Spleen (tissue), 11 donors: Measurements from ENCODE around the gene TMEM176B. TPM values are rescaled to one million over a fixed set of nuclear protein-coding genes. Genes with fewer than 3 reads are reported as not detected.

ENCODE experiments used
- DNase-seq: peaks from one replicate; pipeline ENCODE4 v3.0.0-alpha.2; 2020
- H3K27ac ChIP-seq, 8 donors: fragments of 200-600 bp; sonication (generic) in 7 of 8; 1 replicate in 4 of 8; 2 replicates in 4 of 8; pipeline versions ENCODE4 v1.5.0 to v1.8.0; 2016 to 2021; ENCODE audit warnings: inconsistent platforms in 4 of 8, mild to moderate bottlenecking in 4 of 8, moderate library complexity in 1 of 8
- H3K27me3 ChIP-seq, 7 donors: fragments of 200-600 bp; sonication (generic) in 6 of 7; replicated peaks in 1 of 7; 1 replicate in 4 of 7; 2 replicates in 3 of 7; pipeline versions ENCODE4 v1.5.0 to v1.8.0; 2016 to 2021; ENCODE audit warnings: inconsistent platforms in 3 of 7, mild to moderate bottlenecking in 1 of 7
- H3K36me3 ChIP-seq, 6 donors: fragments of 200-600 bp; sonication (generic) in 5 of 6; 1 replicate in 4 of 6; 2 replicates in 2 of 6; pipeline versions ENCODE4 v1.5.0 to v1.8.0; 2016 to 2021; ENCODE audit warnings: inconsistent platforms in 2 of 6
- H3K4me1 ChIP-seq, 6 donors: fragments of 200-600 bp; sonication (generic) in 5 of 6; 1 replicate in 3 of 6; 2 replicates in 3 of 6; pipeline versions ENCODE4 v1.5.0 to v1.8.0; 2016 to 2021; ENCODE audit warnings: inconsistent platforms in 3 of 6
- H3K4me3 ChIP-seq, 8 donors: fragments of 200-600 bp; sonication (generic) in 7 of 8; 1 replicate in 4 of 8; 2 replicates in 4 of 8; pipeline versions ENCODE4 v1.5.0 to v1.8.0; 2016 to 2021; ENCODE audit warnings: inconsistent platforms in 4 of 8, mild to moderate bottlenecking in 4 of 8, moderate library complexity in 2 of 8
- H3K9me3 ChIP-seq, 8 donors: fragments of 200-600 bp; sonication (generic) in 7 of 8; 1 replicate in 4 of 8; 2 replicates in 4 of 8; pipeline versions ENCODE4 v1.5.0 to v1.8.0; 2016 to 2021; ENCODE audit warnings: inconsistent platforms in 4 of 8
- CTCF ChIP-seq, 11 experiments: fragments of 200-600 bp in 7 of 11; fragments of 450-650 bp in 4 of 11; sonication (generic) in 4 of 11; IDR thresholded peaks in 8 of 11; conservative IDR thresholded peaks in 3 of 11; 1 replicate in 7 of 11; 2 replicates in 4 of 11; pipeline versions ENCODE4 v1.4.0 to v1.8.0; 2016 to 2021; ENCODE audit warnings: antibody characterized with exemption in 11 of 11, inconsistent platforms in 4 of 11, mild to moderate bottlenecking in 1 of 11
- POLR2A ChIP-seq, 3 donors: fragments of 450-650 bp; IDR thresholded peaks; one replicate each; pipeline ENCODE4 v1.5.1; 2017; ENCODE audit warnings: antibody characterized with exemption in 3 of 3, mild to moderate bottlenecking in 1 of 3
- POLR2AphosphoS5 ChIP-seq, 3 donors: sonication (generic); formaldehyde crosslinking; IDR thresholded peaks; one replicate each; pipeline ENCODE4 v1.5.1; 2017; ENCODE audit warnings: antibody characterized with exemption in 3 of 3
- WGBS, 5 donors: extraction: QIAGEN DNeasy Blood & Tissue Kit in 3 of 5; methylation state at CpG; one replicate each; pipeline versions ENCODE4 v1.1.5 to v1.1.7; 2013 to 2018; 5-methylcytosine and 5-hydroxymethylcytosine counted together
- intact Hi-C: fragments of 100-400 bp; cut with DNase I; formaldehyde crosslinking; loops from one replicate; pipeline ENCODE4 v1.15.0; 2023; ENCODE audit warnings: low total_unique reads
- polyA plus RNA-seq, 3 donors: library from polyadenylated mRNA; stranded (reverse); fragments of 200-250 nt; gene quantifications; one replicate each; pipeline ENCODE4 v1.2.1, GENCODE V29; 2013
- total RNA-seq, 7 donors: library from RNA; depleted of rRNA in 3 of 7; stranded (reverse); fragments of >200 nt in 3 of 7; fragmentation: NEBNext Ultra II Directional in 4 of 7; extraction: Animal tissue kit (Norgen Biotek cat#: 25700) in 4 of 7; gene quantifications; one replicate each; pipeline versions ENCODE4 v1.1.0 to v1.2.1, GENCODE V29; 2016 to 2021
- donor health status: healthy with polysubstance abuse.
- donor health status: DM: no; HTN: no; CAD: no; lungs with moderate emphysema.
- donor health status: DM: no; HTN: no; CAD: no.
- donor health status: Bipolar disorder and iron deficiency.
- donor health status: healthy.
- donor health status: DM: no; HTN: no; CAD: no.
- donor health status: DM: yes; HTN: yes; CAD: no.

Gene TMEM176B
- total and polyA plus RNA-seq, 10 donors: 56.1 to 107 (median 82.2) TPM

- H3K4me3 ChIP-seq: no peak overlapping the region
- no peak overlapping the region for H3K27ac ChIP-seq
- no peaks in the 10 kb centered on the region for H3K9me3 ChIP-seq
- TF ChIP-seq CTCF (IDR thresholded peaks at IDR 0.05 in 8 of 11, conservative IDR thresholded peaks at IDR 0.05 in 3 of 11) (no peak), POLR2A (IDR thresholded peaks at IDR 0.05) (no peak), POLR2AphosphoS5 (IDR thresholded peaks at IDR 0.05) (no peak)
- no peaks in the 10 kb centered on the region for H3K4me1 ChIP-seq
- no peak for DNase-seq
- H3K36me3 ChIP-seq: no peaks in the 10 kb centered on the region
- 58 to 97% (median 85%) methylated on average over 2 of the region's 2 CpGs for WGBS, 5 donors
- intact Hi-C loops: no loop called here
- peaks cover 0 to 12% (median 0%) of the 10 kb centered on the region in 7 donors for H3K27me3 ChIP-seq
Measured at GRCh38 chr7:150828384-150828783, 28.2 kb upstream of the TMEM176B start.

- 68 to 81% (median 76%) methylated on average over 6 of the region's 6 CpGs for WGBS, 5 donors
Measured at GRCh38 chr7:150826061-150826849, 26.1 kb upstream of the TMEM176B start.

DNA sequence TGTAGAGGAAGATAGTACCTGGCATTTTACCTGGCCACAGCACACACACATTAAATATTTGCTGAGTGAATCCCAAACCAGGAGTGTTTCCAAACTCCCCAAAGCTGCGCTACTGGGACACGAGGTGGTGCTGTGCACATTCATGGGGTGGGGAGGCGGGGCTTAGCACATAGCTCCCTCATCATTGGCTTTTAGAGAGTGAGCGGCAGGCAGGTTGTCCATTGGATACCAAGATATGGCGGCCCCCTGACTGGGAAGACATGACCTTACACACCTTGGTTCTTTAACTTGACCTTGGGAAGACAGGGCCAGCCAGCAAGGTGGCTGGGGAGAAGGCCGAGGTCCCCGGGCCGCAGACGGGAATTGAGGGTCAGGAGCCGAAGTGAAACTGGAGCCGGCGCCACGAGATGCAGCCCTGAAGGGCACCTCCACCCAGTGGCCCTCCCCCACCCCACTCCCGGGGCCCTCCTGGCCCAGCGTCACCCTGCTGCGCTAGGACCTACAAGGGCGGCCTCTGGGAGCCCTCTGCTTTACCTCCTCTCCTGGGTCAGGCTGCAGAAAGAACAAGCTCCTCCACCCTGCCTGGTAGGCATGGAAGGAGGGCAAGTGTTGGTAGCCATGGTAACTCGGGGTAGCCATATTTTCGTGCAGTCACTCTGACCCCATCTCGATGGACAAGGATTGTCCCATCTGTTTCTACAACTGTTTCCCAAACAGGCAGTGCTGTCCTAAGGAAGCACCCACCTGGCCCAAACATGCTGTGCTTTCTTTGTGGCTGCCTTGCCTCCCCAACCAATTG lies 24.4 kb upstream of the TMEM176B start:
- 91 to 93% (median 92%) methylated on average over 18 to 20 of the region's 20 CpGs for WGBS, 5 donors
- no peak overlapping the region for H3K4me3 ChIP-seq
- no peak for DNase-seq
- no peak overlapping the region for H3K27ac ChIP-seq
- no peaks in the 10 kb centered on the region for H3K4me1 ChIP-seq
- TF ChIP-seq CTCF (IDR thresholded peaks at IDR 0.05 in 8 of 11, conservative IDR thresholded peaks at IDR 0.05 in 3 of 11) (no peak), POLR2AphosphoS5 (IDR thresholded peaks at IDR 0.05) (no peak), POLR2A (IDR thresholded peaks at IDR 0.05) (no peak)
- no peaks in the 10 kb centered on the region for H3K36me3 ChIP-seq
- no peaks in the 10 kb centered on the region for H3K27me3 ChIP-seq
- intact Hi-C loops: no loop called here
- H3K9me3 ChIP-seq: peaks cover 0 to 13% (median 5%) of the 10 kb centered on the region in 8 donors

More at GRCh38 chr7:150826061-150826849, 26.1 kb upstream of the TMEM176B start:
- intact Hi-C loops: no loop called here
- Histone ChIP-seq H3K27me3 (peaks cover 0 to 3% (median 0%) of the 10 kb centered on the region in 7 donors), H3K4me3 (no peak overlapping the region), H3K9me3 (peaks cover 0 to 11% (median 5%) of the 10 kb centered on the region in 8 donors), H3K27ac (no peak overlapping the region), H3K36me3 (no peaks in the 10 kb centered on the region), H3K4me1 (no peaks in the 10 kb centered on the region)
- TF ChIP-seq POLR2AphosphoS5 (IDR thresholded peaks at IDR 0.05) (no peak), POLR2A (IDR thresholded peaks at IDR 0.05) (no peak), CTCF (IDR thresholded peaks at IDR 0.05 in 8 of 11, conservative IDR thresholded peaks at IDR 0.05 in 3 of 11) (no peak)
- DNase-seq: no peak
